HG02642 (cell line): ENCODE results near the gene SPG11.
"Not testable (repeated sequence)": the region's sequence is repeated elsewhere in the genome, so short reads cannot be mapped to it uniquely, and the experiment has no call there.

Experiments used
- ATAC-seq: cut with Tn5 transposase; IDR thresholded peaks from one replicate; pipeline ENCODE4 v1.9.1; 2021; ENCODE audit warnings: mild to moderate bottlenecking; ENCODE audit not compliant: unreplicated experiment, poor library complexity

Gene SPG11

GRCh38 chr15:44682809-44683682 lies 19.6 kb upstream of the SPG11 start:
- ATAC-seq = not testable (repeated sequence)

- no peak for ATAC-seq
Measured at GRCh38 chr15:44682211-44682610, 18.7 kb upstream of the SPG11 start.

GRCh38 chr15:44676676-44677075 lies 13.2 kb upstream of the SPG11 start:
- no peak for ATAC-seq

GRCh38 chr15:44675911-44676310 lies 12.4 kb upstream of the SPG11 start:
- ATAC-seq = no peak

GRCh38 chr15:44673639-44674038 lies 10.2 kb upstream of the SPG11 start:
- ATAC-seq = no peak

GRCh38 chr15:44670087-44670950 lies 6.9 kb upstream of the SPG11 start:
- ATAC-seq = no peak

GRCh38 chr15:44668921-44669320 lies 5.5 kb upstream of the SPG11 start:
- no peak for ATAC-seq

GRCh38 chr15:44667039-44667360 lies 3.5 kb upstream of the SPG11 start:
- no peak for ATAC-seq

- ATAC-seq = no peak
Measured at GRCh38 chr15:44666210-44667038, 3.0 kb upstream of the SPG11 start.

- ATAC-seq = peak; percentile 59
Measured at GRCh38 chr15:44662478-44663409, 718 bp downstream of the SPG11 start.

GRCh38 chr15:44661576-44661975 lies 1.9 kb downstream of the SPG11 start:
- ATAC-seq = no peak

- no peak for ATAC-seq
Measured at GRCh38 chr15:44659056-44659455, 4.4 kb downstream of the SPG11 start.

- no peak for ATAC-seq
Measured at GRCh38 chr15:44657378-44657777, 6.1 kb downstream of the SPG11 start.

- ATAC-seq = no peak
Measured at GRCh38 chr15:44656913-44657312, 6.5 kb downstream of the SPG11 start.

- ATAC-seq = no peak
Measured at GRCh38 chr15:44656298-44656697, 7.2 kb downstream of the SPG11 start.

- no peak for ATAC-seq
Measured at GRCh38 chr15:44654858-44655257, 8.6 kb downstream of the SPG11 start.

GRCh38 chr15:44647637-44648036 lies 15.8 kb downstream of the SPG11 start:
- ATAC-seq = no peak

GRCh38 chr15:44647036-44647435 lies 16.4 kb downstream of the SPG11 start:
- no peak for ATAC-seq

- ATAC-seq = no peak
Measured at GRCh38 chr15:44646460-44646859, 17.0 kb downstream of the SPG11 start.

- no peak for ATAC-seq
Measured at GRCh38 chr15:44641651-44642050, 21.8 kb downstream of the SPG11 start.
